ENCODE data around the gene SPTBN4.

GRCh38 chr19:40594255-40594654 lies 127.5 kb downstream of the SPTBN4 start:
- TF ChIP-seq CTCF (IDR thresholded peaks at IDR 0.05; ENCODE audit: insufficient read depth, low read length, poor library complexity, severe bottlenecking) (no peak), EZH2phosphoT487 (conservative IDR thresholded peaks at IDR 0.05; ENCODE audit: low read length) (no peak)

All from SU-DHL-6 (cell line).